CD14-positive monocyte (primary cell): Measurements from ENCODE around the gene VDAC2. TPM values are rescaled to one million over a fixed set of nuclear protein-coding genes. Genes with fewer than 3 reads are reported as not detected.
"Not testable (repeated sequence)": the region's sequence is repeated elsewhere in the genome, so short reads cannot be mapped to it uniquely, and the experiment has no call there.

Experiments used
- DNase-seq, 3 donors: peaks; one replicate each; pipeline ENCODE4 v3.0.0-alpha.2; 2011 to 2022
- H2AFZ ChIP-seq: 2 replicates; pipeline ENCODE4 v1.6.0; 2012; ENCODE audit warnings: mild to moderate bottlenecking, low read depth, low read length, inconsistent platforms; ENCODE audit not compliant: insufficient read depth, poor library complexity, severe bottlenecking
- H3K27ac ChIP-seq, 2 donors: 1 replicate in 1 of 2; 2 replicates in 1 of 2; pipeline ENCODE4 v1.5.1; 2012 to 2013; ENCODE audit warnings: low read length in 2 of 2, control low read depth in 1 of 2, inconsistent platforms in 1 of 2, low read depth in 1 of 2, mild to moderate bottlenecking in 1 of 2
- H3K27me3 ChIP-seq, 2 donors: one replicate each; pipeline versions ENCODE4 v1.6.0 to v1.6.1; 2011 to 2013; ENCODE audit warnings: low read length in 2 of 2; ENCODE audit not compliant: control insufficient read depth in 2 of 2, insufficient read depth in 2 of 2
- H3K36me3 ChIP-seq, 2 donors: replicated peaks in 1 of 2; 1 replicate in 1 of 2; 2 replicates in 1 of 2; pipeline versions ENCODE4 v1.5.1 to v1.6.1; 2012 to 2013; ENCODE audit warnings: low read length in 2 of 2, control low read depth in 1 of 2, inconsistent platforms in 1 of 2, mild to moderate bottlenecking in 1 of 2; ENCODE audit not compliant: insufficient read depth in 2 of 2, control insufficient read depth in 1 of 2
- H3K4me1 ChIP-seq, 2 donors: 1 replicate in 1 of 2; 2 replicates in 1 of 2; pipeline versions ENCODE4 v1.5.1 to v1.6.1; 2012 to 2013; ENCODE audit warnings: low read length in 2 of 2, control low read depth in 1 of 2, inconsistent platforms in 1 of 2, mild to moderate bottlenecking in 1 of 2, moderate library complexity in 1 of 2; ENCODE audit not compliant: insufficient read depth in 2 of 2, control insufficient read depth in 1 of 2
- H3K4me2 ChIP-seq: replicated peaks from 2 replicates; pipeline ENCODE3; 2012; ENCODE audit warnings: low read length, moderate library complexity, mild to moderate bottlenecking; ENCODE audit not compliant: poor library complexity, severe bottlenecking; ENCODE audit errors: extremely low read depth
- H3K4me3 ChIP-seq, 3 experiments: fragments of 200-600 bp in 1 of 3; sonication (generic) in 1 of 3; replicated peaks in 1 of 3; 1 replicate in 2 of 3; 2 replicates in 1 of 3; pipeline ENCODE4 v1.5.1; 2011 to 2013; ENCODE audit warnings: low read length in 3 of 3, mild to moderate bottlenecking in 3 of 3, control low read depth in 2 of 3, low read depth in 2 of 3, inconsistent platforms in 1 of 3, moderate library complexity in 1 of 3
- H3K79me2 ChIP-seq: 2 replicates; pipeline ENCODE4 v1.6.0; 2012; ENCODE audit warnings: mild to moderate bottlenecking, control low read depth, inconsistent platforms, low read length, moderate library complexity; ENCODE audit not compliant: insufficient read depth
- H3K9ac ChIP-seq: 2 replicates; pipeline ENCODE4 v1.6.0; 2017; ENCODE audit warnings: low read length, mild to moderate bottlenecking; ENCODE audit not compliant: insufficient read depth, poor library complexity, severe bottlenecking
- H3K9me3 ChIP-seq, 2 donors: replicated peaks in 1 of 2; 1 replicate in 1 of 2; 2 replicates in 1 of 2; pipeline versions ENCODE4 v1.5.1 to v1.6.1; 2012 to 2013; ENCODE audit warnings: low read length in 2 of 2, control low read depth in 1 of 2; ENCODE audit not compliant: control insufficient read depth in 1 of 2, insufficient read depth in 1 of 2
- H4K20me1 ChIP-seq: 2 replicates; pipeline ENCODE4 v1.6.0; 2012; ENCODE audit warnings: mild to moderate bottlenecking, low read length, control low read depth, moderate library complexity; ENCODE audit not compliant: insufficient read depth
- H3K27ac Mint-ChIP-seq, 7 donors: one replicate each; pipeline ENCODE4 v1.8.0; 2020; ENCODE audit warnings: mild to moderate bottlenecking in 7 of 7, mixed read lengths in 7 of 7, moderate library complexity in 6 of 7, inconsistent platforms in 2 of 7
- H3K27me3 Mint-ChIP-seq, 3 donors: one replicate each; pipeline ENCODE4 v1.8.0; 2021 to 2022; ENCODE audit warnings: low read depth in 3 of 3, mild to moderate bottlenecking in 3 of 3, mixed read lengths in 3 of 3, moderate library complexity in 3 of 3, inconsistent platforms in 1 of 3
- H3K36me3 Mint-ChIP-seq, 2 donors: one replicate each; pipeline ENCODE4 v1.8.0; 2020; ENCODE audit warnings: mixed read lengths in 2 of 2, inconsistent platforms in 1 of 2, mild to moderate bottlenecking in 1 of 2
- H3K4me1 Mint-ChIP-seq: one replicate; pipeline ENCODE4 v1.8.0; 2020; ENCODE audit warnings: mild to moderate bottlenecking, mixed read lengths
- H3K4me3 Mint-ChIP-seq, 2 donors: one replicate each; pipeline ENCODE4 v1.8.0; 2020; ENCODE audit warnings: mild to moderate bottlenecking in 2 of 2, mixed read lengths in 2 of 2, moderate library complexity in 1 of 2
- H3K9me3 Mint-ChIP-seq, 7 donors: one replicate each; pipeline ENCODE4 v1.8.0; 2020 to 2022; ENCODE audit warnings: mixed read lengths in 7 of 7, mild to moderate bottlenecking in 6 of 7, moderate library complexity in 6 of 7, inconsistent platforms in 2 of 7
- CTCF ChIP-seq: fragments of 200-600 bp; IDR thresholded peaks from one replicate; pipeline ENCODE4 v1.8.0; 2022; ENCODE audit warnings: antibody characterized with exemption, mild to moderate bottlenecking
- whole genome bisulfite sequencing: methylation state at CpG from one replicate; pipeline ENCODE4 v1.1.5; 2013; ENCODE audit warnings: missing lambda C conversion rate; ENCODE audit not compliant: insufficient coverage; 5-methylcytosine and 5-hydroxymethylcytosine counted together
- intact Hi-C, 2 donors: fragments of 100-400 bp; cut with micrococcal nuclease; formaldehyde crosslinking; loops; one replicate each; pipeline versions ENCODE4 v1.15.0 to v1.15.1; 2023
- polyA plus RNA-seq, 3 donors: library from polyadenylated mRNA; depleted of rRNA in 1 of 3; unstranded in 2 of 3; stranded (reverse) in 1 of 3; fragments of 300-500 nt in 2 of 3; fragments of >200 nt in 1 of 3; fragmentation: Illumina TruSeq in 2 of 3; gene quantifications; 1 replicate in 2 of 3; 2 replicates in 1 of 3; pipeline ENCODE4 v1.2.3, GENCODE V29; 2012 to 2021

The VDAC2 gene
- polyA plus RNA-seq, 3 donors, result 71.2 to 154 (median 139) TPM

- H3K9me3 Mint-ChIP-seq, result no peaks in the 10 kb centered on the region
- intact Hi-C loops, result loop anchor here (2.0 to 5.0 kb wide), 2 partner anchors 43 to 44 kb away; no protein-coding TSS in a partner anchor
- H3K4me1 Mint-ChIP-seq, result peaks cover 19% of the 10 kb centered on the region
- no peak overlapping the region for H3K4me2 ChIP-seq
- peak; percentile 76 for TF ChIP-seq CTCF
- H3K9me3 ChIP-seq, result no peaks in the 10 kb centered on the region
- H3K79me2 ChIP-seq, result no peaks in the 10 kb centered on the region
- H2AFZ ChIP-seq, result no peak overlapping the region
- peaks cover 0 to 1% (median 0%) of the 10 kb centered on the region in 3 donors for H3K27me3 Mint-ChIP-seq
- peaks cover 0 to 13% of the 10 kb centered on the region in 2 donors for H3K36me3 ChIP-seq
- H3K9ac ChIP-seq, result no peak overlapping the region
- H3K4me3 Mint-ChIP-seq, result no peak overlapping the region
- no peaks in the 10 kb centered on the region for H3K27me3 ChIP-seq
- H3K4me3 ChIP-seq, result no peak overlapping the region
- peaks cover 10 to 17% of the 10 kb centered on the region in 2 donors for H3K36me3 Mint-ChIP-seq
- H3K27ac Mint-ChIP-seq, result peak overlapping the region in 4 of 7 donors; percentile 25 to 58 (median 46)
- H4K20me1 ChIP-seq, result peaks cover 12% of the 10 kb centered on the region
- 84% methylated on average over 2 of the region's 3 CpGs for WGBS
- peaks cover 15 to 18% of the 10 kb centered on the region in 2 donors for H3K4me1 ChIP-seq
- H3K27ac ChIP-seq, result no peak overlapping the region
- DNase-seq, result peak; percentile 45 to 62 (median 61)
Measured at GRCh38 chr10:75187961-75188426, 22.6 kb upstream of the VDAC2 start.

- H3K9me3 Mint-ChIP-seq, H3K4me3 ChIP-seq: not testable (repeated sequence)
Measured at GRCh38 chr10:75188522-75188921, 22.1 kb upstream of the VDAC2 start.

More at GRCh38 chr10:75188522-75188921, 22.1 kb upstream of the VDAC2 start:
- Mint-ChIP-seq H3K36me3 (peaks cover 7 to 18% of the 10 kb centered on the region in 2 donors), H3K4me1 (peaks cover 23% of the 10 kb centered on the region), H3K27ac (peak overlapping the region in 1 of 7 donors; percentile 50)
- H3K27ac ChIP-seq, H3K79me2 ChIP-seq, H3K36me3 ChIP-seq, H2AFZ ChIP-seq, H3K9me3 ChIP-seq, H3K27me3 Mint-ChIP-seq, H3K27me3 ChIP-seq, H3K9ac ChIP-seq, H3K4me2 ChIP-seq, DNase-seq, H3K4me3 Mint-ChIP-seq: not testable (repeated sequence)
- intact Hi-C loops, result loop anchor here (2.0 to 5.0 kb wide), 2 partner anchors 42 to 44 kb away; no protein-coding TSS in a partner anchor
- H4K20me1 ChIP-seq, result peaks cover 12% of the 10 kb centered on the region
- 93% methylated on average over 2 of the region's 9 CpGs for WGBS
- peaks cover 19 to 22% of the 10 kb centered on the region in 2 donors for H3K4me1 ChIP-seq
